Loucy (cell line): Measurements from ENCODE around the gene TBATA.
"Not testable (repeated sequence)": the region's sequence is repeated elsewhere in the genome, so short reads cannot be mapped to it uniquely, and the experiment has no call there.

Source experiments
- EZH2phosphoT487 ChIP-seq: fragments of 200-600 bp; IDR thresholded peaks from 2 replicates; pipeline ENCODE4 v1.6.1; 2018; ENCODE audit warnings: antibody characterized with exemption, mild to moderate bottlenecking, moderate library complexity, borderline replicate concordance
- TF ChIP-seq, protein P1 (sequence below): fragments of 200-600 bp; sonication (generic); conservative IDR thresholded peaks from 2 replicates; pipeline ENCODE4 v1.5.1; 2014; ENCODE audit warnings: mild to moderate bottlenecking, antibody characterized with exemption, low read length

DNA sequence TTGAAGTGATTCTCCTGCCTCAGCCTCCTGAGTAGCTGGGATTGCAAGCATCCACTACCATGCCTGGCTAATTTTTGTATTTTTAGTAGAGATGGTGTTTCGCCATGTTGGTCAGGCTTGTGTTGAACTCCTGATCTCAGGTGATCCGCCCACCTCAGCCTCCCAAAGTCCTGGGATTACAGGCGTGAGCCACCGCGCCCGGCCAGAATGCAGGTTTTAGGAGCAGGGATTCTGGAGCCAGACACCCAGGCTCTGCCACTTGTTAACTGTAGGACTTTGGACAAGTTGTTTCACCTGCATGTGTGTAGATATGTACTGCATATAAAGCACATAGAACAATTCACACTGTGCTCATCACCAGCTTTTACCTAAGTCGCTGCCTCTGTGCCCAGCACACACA, 14.7 kb downstream of the TBATA start:
- TF ChIP-seq, protein P1, sequence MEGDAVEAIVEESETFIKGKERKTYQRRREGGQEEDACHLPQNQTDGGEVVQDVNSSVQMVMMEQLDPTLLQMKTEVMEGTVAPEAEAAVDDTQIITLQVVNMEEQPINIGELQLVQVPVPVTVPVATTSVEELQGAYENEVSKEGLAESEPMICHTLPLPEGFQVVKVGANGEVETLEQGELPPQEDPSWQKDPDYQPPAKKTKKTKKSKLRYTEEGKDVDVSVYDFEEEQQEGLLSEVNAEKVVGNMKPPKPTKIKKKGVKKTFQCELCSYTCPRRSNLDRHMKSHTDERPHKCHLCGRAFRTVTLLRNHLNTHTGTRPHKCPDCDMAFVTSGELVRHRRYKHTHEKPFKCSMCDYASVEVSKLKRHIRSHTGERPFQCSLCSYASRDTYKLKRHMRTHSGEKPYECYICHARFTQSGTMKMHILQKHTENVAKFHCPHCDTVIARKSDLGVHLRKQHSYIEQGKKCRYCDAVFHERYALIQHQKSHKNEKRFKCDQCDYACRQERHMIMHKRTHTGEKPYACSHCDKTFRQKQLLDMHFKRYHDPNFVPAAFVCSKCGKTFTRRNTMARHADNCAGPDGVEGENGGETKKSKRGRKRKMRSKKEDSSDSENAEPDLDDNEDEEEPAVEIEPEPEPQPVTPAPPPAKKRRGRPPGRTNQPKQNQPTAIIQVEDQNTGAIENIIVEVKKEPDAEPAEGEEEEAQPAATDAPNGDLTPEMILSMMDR = not testable (repeated sequence)
- not testable (repeated sequence) for TF ChIP-seq EZH2phosphoT487
